Stimulated activated naive CD4-positive, alpha-beta T cell treated with Interleukin-2 at 50 U/mL for 16 hours (primary cell): ENCODE measurements around the gene ADIPOR1.

Experiments
- DNase-seq: peaks from one replicate; lab custom pipeline; 2025; lab: John Stamatoyannopoulos, UW

ADIPOR1 gene

GRCh38 chr1:202968895-202969295 is 10.8 kb upstream of the ADIPOR1 start:
- DNase-seq: no peak

GRCh38 chr1:202968351-202968750 is 10.2 kb upstream of the ADIPOR1 start:
- DNase-seq: no peak

DNA sequence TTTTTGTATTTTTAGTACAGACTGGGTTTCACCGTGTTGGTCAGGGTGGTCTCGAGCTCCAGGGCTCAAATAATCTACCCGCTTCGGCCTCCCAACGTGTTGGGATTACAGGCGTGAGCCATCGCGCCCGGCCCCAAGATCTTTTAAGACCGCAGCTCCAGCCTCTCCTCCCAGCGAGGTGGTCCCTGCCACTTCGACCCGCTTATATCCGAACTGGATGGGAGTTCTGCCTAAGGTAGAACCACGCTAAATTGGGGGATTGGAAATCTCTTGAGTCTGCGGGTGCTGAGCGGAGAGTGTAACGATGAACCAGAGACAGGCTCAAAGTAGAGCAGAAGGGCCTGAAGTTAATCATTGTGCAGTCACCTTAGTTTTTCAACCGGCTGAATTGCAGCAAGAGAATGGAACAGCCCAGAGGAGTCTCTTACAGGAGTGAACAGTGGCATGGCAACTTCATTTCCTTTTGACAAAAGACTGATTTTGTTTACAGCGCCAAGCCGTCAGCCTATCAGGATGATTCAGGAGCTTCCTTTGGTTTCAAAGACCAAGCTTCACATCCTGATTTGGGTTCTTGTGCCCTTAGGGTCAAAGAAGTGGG is 9.7 kb upstream of the ADIPOR1 start:
- no peak for DNase-seq

GRCh38 chr1:202966006-202966898 is 8.1 kb upstream of the ADIPOR1 start:
- no peak for DNase-seq

DNA sequence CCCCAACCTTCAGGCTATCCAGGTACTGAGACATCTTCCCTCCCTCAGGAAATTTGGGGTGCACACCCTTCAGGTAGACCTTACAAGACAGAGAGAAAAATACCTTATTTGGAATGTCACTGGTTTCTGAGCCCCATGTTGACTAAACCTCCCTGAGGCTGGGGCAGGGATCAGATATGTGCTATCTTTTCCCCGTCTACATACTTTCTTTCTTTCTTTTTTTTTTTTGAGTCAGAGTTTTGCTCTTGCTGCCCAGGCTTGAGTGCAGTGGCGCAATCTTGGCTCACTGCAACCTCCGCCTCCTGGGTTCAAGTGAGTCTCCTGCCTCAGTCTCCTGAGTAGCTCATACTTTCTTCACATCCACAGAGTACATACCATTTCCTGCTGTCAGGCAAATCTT is 7.3 kb upstream of the ADIPOR1 start:
- no peak for DNase-seq

DNA sequence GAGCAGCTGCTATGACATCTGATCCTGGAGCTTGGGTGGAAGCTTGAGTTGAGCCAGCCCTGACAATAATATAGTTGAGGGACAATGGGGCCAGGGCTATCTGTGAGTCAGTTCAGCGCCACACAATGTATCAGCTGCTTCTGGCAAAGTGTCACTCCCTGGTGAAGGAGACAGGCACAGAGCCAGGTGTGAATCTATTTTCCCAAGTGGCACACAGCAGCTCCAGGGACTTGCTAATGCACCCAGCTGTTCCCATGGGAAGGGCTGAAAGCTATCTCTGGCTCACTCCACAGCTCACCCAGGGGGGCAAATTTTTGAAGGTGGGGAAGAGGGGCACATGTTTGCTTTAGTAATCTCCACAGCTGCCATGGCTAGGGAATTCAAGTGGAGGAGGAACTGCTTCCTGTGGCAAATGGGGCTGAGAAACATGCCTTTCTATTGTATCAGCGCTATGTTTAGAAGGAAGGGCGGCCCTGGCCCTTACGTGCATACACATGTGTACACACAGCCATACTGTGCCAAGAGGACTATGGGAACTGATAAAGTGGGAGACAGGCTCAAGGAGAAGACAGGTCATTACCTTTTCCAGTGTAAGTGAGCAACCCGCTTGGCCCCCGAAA is 6.8 kb upstream of the ADIPOR1 start:
- no peak for DNase-seq

DNA sequence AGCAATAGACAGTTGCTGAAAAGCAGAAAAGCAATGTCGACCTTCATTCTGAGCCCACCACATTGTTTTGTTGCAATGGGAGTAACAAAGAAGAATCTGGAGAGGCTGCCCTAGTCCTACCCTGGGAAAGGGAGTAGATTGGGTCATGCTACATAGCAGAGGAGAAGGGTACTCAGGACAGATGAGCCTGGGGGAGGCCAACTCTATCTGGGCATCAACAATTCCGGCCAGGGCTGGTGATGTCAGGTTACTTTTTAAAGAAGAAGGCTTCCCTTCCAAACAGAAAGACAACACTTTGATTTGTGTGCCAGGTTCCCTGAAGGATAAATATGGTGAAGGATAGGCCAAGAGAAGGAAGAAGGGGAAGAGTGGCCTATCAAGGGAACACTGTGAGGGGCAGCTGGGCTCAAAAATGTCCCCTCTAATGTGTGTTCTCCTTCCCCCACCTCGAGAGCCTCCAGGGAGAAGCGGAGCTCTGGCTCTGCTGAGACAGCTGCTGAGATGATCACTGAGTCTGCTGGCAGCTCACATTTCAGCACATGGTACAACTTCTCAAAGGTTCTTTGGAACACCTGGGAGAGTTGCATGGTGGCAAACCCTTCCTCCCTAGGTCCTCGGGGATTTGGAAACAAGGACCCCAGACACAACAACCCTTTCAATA is 3.2 kb upstream of the ADIPOR1 start:
- no peak for DNase-seq

DNA sequence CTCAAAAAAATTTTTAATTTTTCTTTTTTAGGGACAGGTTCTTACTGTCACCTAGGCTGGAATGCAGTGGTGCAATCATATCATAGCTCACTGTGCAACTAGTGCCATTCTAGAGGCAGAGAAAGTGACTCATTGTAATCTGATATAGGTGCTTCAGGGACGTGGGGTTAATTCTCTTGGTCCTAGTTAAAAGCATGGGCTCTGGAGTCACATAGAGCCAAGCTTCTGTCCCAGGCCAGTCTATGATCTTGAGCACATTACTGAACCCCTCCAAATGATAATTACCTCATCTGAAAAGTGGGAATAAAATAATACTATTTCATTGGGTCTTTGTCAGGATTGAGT is 1.1 kb upstream of the ADIPOR1 start:
- DNase-seq: no peak

DNA sequence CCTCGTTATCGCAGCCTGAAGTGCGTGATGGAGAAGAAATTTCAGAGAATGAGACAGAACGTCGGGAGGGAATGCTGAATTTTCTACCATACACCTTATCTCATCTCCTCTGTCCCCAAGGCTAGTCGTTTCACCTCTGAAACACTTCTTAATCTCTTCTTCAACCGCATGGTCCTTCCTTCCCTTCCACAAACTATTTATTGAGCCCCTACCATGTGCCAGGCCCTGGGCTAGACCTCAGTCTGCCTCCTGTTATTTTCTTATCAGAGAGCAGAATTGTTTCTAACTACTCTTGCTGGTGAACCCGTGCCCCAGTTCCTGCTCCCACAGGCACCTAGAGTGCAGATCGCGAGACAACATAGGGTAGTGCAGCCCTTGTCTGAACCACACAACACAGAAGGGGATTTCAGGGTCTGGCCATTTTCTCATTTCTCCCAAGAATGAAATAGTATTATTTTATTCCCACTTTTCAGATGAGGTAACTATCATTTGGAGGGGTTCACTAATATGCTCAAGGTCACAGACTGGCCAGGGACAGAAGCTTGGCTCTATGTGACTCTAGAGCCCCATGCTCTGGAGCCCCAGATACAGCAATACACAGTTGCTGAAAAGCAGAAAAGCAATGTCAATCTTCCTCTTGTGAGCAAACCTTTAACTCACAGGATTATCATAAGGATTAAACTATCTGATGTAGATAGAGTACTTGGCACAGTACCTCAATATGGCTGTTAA is 598 bp upstream of the ADIPOR1 start:
- no peak for DNase-seq

DNA sequence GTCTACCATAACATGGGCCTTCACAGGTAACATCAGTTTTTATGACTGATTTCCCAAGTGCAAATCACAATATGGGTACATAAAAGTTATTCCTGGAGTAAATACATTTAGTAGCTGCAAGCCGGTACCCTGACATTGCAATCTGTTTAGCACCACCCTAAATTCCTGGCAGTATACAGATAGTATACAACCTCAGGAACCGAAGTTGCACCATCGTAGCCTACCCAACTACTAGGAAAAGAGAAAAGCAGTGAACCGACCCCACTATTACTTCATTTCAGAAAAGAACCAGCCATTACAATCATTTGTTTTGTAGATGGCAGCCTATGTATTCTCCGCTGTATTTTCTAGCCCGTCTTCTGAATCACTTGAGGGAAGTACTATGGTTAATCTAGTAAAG is 1.1 kb downstream of the ADIPOR1 start:
- no peak for DNase-seq

GRCh38 chr1:202954057-202954745 is 3.9 kb downstream of the ADIPOR1 start:
- no peak for DNase-seq

- DNase-seq: no peak
Measured at GRCh38 chr1:202953392-202953791, 4.7 kb downstream of the ADIPOR1 start.

GRCh38 chr1:202952818-202953217 is 5.3 kb downstream of the ADIPOR1 start:
- DNase-seq: no peak

DNA sequence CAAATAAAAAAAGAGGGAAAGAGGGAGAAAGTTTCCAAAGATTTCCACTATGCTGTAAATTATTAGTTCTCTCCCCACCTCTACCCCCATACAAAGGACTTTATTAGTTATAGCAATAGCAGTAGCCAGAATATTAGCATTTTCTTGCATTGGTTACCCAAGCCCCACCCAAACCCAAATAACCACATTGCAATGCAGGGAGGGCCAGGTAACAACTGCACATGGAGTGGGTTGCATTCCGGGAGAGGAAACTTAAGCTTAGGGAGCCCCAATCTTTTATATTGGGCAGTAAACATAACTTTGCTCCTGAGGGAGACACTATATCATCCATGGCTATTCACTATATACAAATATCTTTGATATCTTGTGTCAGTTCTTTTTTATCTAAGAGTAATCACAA is 6.0 kb downstream of the ADIPOR1 start:
- DNase-seq: no peak

DNA sequence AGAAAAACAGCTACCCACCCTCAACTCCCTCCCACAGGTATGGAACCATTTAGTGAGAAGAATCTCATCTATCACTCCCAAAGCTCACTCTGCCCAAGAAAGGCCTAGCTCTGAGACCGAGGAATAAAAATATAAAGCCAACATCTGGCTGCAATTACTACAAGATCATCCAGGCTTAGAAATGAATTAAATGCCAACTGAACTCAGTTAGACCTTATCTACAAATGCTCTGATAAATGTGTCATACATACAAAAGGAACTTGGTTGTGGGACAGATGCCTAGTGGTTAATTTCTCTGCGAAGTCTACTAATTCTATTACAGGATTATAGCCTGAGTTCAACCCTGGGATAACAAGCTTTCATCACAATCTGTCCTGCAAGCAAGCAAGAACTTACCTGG is 6.7 kb downstream of the ADIPOR1 start:
- DNase-seq: no peak

- DNase-seq: no peak
Measured at GRCh38 chr1:202945483-202945882, 12.6 kb downstream of the ADIPOR1 start.

- DNase-seq: no peak
Measured at GRCh38 chr1:202944438-202944921, 13.6 kb downstream of the ADIPOR1 start.

DNA sequence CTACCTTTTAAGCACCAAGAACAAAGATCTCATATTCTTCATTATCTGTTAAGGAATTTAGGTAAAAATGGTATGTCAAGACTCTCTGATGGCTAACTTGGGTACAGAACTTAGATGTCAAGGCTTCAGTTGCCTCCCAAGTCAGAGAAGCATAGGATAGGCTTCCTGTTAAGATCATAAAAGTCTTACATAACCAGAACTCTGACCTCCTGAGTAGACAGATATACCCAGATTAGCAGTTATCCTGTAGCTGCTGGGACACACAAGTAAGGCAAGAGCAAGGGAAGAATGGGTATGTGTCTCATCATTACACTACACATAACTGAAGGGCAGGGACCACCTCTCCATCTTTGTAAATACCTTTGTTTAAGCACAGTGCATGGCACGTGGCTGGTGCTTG is 15.7 kb downstream of the ADIPOR1 start:
- DNase-seq: no peak

GRCh38 chr1:202941372-202941771 is 16.7 kb downstream of the ADIPOR1 start:
- no peak for DNase-seq

DNA sequence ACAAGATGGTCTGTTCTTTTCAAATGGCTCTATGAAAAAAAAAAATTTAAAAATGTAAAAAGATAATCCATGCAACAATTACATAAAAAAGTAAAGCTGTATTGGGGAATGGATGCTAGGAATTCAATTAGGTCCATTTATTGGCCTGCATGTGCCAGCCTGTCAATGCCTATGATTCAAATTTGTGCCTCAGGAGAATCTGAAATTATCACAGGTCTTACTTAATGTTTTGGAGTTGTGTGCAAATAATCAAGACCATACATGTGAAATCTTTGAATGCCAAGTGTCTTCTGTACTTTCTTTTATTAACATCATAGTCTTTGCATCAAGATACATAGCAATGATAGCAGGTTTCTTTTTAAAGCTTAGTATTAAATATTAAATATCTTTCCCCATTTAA is 17.6 kb downstream of the ADIPOR1 start:
- DNase-seq: no peak

DNA sequence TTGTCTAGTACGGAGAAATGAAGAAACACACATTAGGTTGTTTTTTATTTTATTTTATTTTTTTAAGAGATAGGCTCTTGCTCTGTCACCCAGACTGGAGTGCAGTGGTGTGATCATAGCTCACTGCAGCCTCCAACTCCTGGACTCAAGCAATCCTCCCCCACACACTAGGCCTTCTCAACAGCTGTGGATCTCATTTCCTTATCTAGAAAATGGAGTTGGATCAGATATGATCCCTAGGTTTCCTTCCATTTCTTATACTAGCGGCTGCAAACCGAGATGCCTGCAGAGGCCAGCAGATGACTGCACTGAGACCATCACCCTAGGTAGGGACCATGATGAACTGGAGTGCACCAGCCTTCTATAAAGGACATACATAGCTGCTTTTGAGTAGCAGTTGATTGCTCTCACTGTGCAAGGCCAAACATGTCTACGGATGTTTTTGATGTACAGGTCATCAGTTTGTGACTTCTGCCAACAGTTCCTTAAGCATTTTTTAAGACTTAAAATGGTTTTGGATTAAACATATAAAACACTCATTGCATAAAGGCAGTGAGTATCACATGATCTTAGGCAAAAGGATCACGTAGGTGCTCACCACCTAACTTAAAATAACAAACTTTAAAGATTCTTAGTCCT is 19.7 kb downstream of the ADIPOR1 start:
- no peak for DNase-seq
